Right renal pelvis (tissue), 4 donors: ENCODE data around the gene ZC2HC1B. TPM values are rescaled to one million over a fixed set of nuclear protein-coding genes. Genes with fewer than 3 reads are reported as not detected.
"Not testable (repeated sequence)": the region's sequence is repeated elsewhere in the genome, so short reads cannot be mapped to it uniquely, and the experiment has no call there.

Source experiments
- DNase-seq, 4 donors: peaks; one replicate each; pipeline ENCODE4 v3.0.0-alpha.2; 2013; ENCODE audit warnings: low read depth in 4 of 4, low spot score in 3 of 4, missing footprints in 1 of 4
- polyA plus RNA-seq, 4 donors: library from polyadenylated mRNA; unstranded; fragments of 120-200 nt; gene quantifications; one replicate each; pipeline ENCODE4 v1.2.1, GENCODE V29; 2013; ENCODE audit not compliant: insufficient read length in 4 of 4

Gene ZC2HC1B
- polyA plus RNA-seq, 4 donors, result 0.22 to 0.87 TPM; not detected in 2

- DNase-seq, result no peak
Observed at GRCh38 chr6:143867236-143867635, 3.0 kb downstream of the ZC2HC1B start.

GRCh38 chr6:143868808-143869207, 4.5 kb downstream of the ZC2HC1B start:
- DNase-seq, result not testable (repeated sequence)

GRCh38 chr6:143871202-143871730, 7.0 kb downstream of the ZC2HC1B start:
- not testable (repeated sequence) for DNase-seq

GRCh38 chr6:143872201-143872600, 7.9 kb downstream of the ZC2HC1B start:
- no peak for DNase-seq

- not testable (repeated sequence) for DNase-seq
Observed at GRCh38 chr6:143873600-143873999, 9.3 kb downstream of the ZC2HC1B start.

GRCh38 chr6:143874503-143874902, 10.2 kb downstream of the ZC2HC1B start:
- not testable (repeated sequence) for DNase-seq

- no peak for DNase-seq
Observed at GRCh38 chr6:143877584-143878271, 13.5 kb downstream of the ZC2HC1B start.

GRCh38 chr6:143878272-143878760, 14.0 kb downstream of the ZC2HC1B start:
- DNase-seq, result no peak

- no peak for DNase-seq
Observed at GRCh38 chr6:143880412-143880811, 16.1 kb downstream of the ZC2HC1B start.

GRCh38 chr6:143882401-143882930, 18.2 kb downstream of the ZC2HC1B start:
- DNase-seq, result no peak

GRCh38 chr6:143884216-143884900, 20.1 kb downstream of the ZC2HC1B start:
- DNase-seq, result no peak

- no peak for DNase-seq
Observed at GRCh38 chr6:143885116-143885515, 20.8 kb downstream of the ZC2HC1B start.

- no peak for DNase-seq
Observed at GRCh38 chr6:143894655-143895054, 30.4 kb downstream of the ZC2HC1B start.

- DNase-seq, result no peak
Observed at GRCh38 chr6:143896126-143896860, 32.0 kb downstream of the ZC2HC1B start.

- no peak for DNase-seq
Observed at GRCh38 chr6:143900358-143900757, 36.1 kb downstream of the ZC2HC1B start.

- peak; percentile 76 to 81 (median 80) for DNase-seq
Observed at GRCh38 chr6:143901885-143902750, 37.8 kb downstream of the ZC2HC1B start.

- no peak for DNase-seq
Observed at GRCh38 chr6:143902827-143903226, 38.6 kb downstream of the ZC2HC1B start.

- DNase-seq, result no peak
Observed at GRCh38 chr6:143911028-143911427, 46.8 kb downstream of the ZC2HC1B start.

- no peak for DNase-seq
Observed at GRCh38 chr6:143912671-143913070, 48.4 kb downstream of the ZC2HC1B start.

- DNase-seq, result not testable (repeated sequence)
Observed at GRCh38 chr6:143917026-143917425, 52.8 kb downstream of the ZC2HC1B start.
